GM21576 (cell line): ENCODE results near the gene TLK2.
"Not testable (repeated sequence)": the region's sequence is repeated elsewhere in the genome, so short reads cannot be mapped to it uniquely, and the experiment has no call there.

Experiments used
- ATAC-seq: cut with Tn5 transposase; IDR thresholded peaks from one replicate; pipeline ENCODE4 v1.9.1; 2021; ENCODE audit warnings: mild to moderate bottlenecking, moderate library complexity; ENCODE audit not compliant: unreplicated experiment

Gene TLK2

GRCh38 chr17:62597920-62598319 is 119.3 kb downstream of the TLK2 start:
- ATAC-seq, result no peak

DNA sequence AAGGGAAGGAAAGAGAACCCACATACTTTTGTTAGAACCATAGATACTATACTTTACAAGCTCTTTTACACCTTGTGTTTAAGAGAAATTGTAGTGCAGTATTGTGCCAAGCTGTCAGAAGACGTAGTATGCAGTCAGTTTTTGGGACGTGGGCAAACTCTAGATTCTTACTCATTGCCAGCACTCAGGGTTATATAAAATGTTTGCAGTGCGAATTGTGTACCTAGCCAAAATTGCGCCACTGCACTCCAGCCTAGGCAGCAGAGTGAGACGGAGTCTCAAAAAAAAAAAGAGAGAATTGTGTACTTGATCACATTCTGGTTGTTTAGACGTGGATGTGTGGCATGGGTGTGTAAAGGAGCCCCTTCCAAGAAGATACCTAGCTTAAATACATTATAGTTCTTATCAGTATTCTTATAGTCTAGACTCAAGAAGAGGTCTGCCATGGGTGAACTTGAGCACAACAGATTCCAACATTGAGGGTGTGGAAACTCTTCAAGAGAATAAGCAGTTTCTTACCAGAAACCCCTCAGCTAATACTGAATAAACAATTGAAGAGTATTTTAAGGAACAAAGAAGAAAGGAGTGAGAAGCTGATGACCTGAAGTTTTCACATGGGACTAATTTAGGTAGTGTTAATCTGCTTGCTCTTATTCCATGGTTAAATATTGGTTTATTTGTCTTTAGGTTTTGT is 121.5 kb downstream of the TLK2 start:
- ATAC-seq, result no peak

DNA sequence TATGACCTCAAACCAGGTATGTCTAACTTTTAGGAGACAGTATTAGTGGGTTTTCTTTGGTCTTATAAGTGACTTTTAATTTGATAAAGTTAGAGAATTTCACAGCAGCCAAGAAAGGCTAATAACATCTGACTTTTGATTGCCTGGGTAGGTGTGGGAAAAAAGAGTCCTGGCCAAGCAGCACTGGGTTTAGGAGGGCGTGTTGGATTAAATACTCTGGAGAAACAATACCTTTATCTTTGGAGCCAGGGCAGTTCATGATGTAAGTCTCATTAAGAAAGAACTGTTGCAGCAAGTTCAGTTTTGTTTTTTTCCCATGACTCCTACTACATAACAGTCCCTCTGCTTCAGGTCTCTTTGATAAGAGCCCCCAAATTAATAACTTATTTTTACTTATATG is 122.2 kb downstream of the TLK2 start:
- no peak for ATAC-seq

- ATAC-seq, result no peak
Observed at GRCh38 chr17:62601471-62601870, 122.8 kb downstream of the TLK2 start.

DNA sequence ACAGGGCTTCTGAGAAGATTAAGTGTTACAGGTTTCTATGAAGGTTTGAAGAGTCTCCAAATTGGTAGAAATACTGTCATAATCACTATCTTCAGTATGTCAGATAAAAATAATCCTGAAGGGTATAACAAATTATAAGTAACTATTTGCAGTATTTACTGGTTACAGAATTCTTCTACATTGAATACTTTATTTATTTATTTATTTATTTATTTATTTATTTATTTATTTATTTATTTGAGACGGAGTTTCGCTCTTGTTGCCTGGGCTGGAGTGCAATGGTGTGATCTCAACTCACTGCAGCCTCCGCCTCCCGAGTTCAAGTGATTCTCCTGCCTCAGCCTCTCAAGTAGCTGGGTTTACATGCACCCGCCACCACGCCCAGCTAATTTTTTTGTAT is 125.2 kb downstream of the TLK2 start:
- ATAC-seq, result not testable (repeated sequence)

- ATAC-seq, result no peak
Observed at GRCh38 chr17:62605588-62605987, 127.0 kb downstream of the TLK2 start.

DNA sequence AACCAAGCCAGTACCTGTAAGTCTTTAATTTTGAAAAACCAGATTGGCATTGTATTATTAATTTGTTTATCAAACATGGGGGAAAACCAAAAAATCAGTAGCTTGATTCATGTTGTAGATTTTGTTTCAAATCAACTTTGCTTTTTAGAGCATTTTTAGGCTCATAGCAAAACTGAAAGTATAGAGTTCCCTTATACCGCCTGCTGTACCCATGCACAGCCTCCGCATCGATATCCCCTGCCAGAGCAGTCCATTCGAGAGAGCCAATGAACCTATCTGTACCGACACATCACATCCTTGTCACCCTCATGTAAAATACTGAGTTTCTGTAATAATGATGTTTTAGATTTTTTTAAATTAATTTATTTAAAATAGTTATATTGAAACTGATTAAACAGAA is 132.7 kb downstream of the TLK2 start:
- peak; percentile 86 for ATAC-seq

GRCh38 chr17:62611728-62612127 is 133.1 kb downstream of the TLK2 start:
- ATAC-seq, result no peak

- ATAC-seq, result not testable (repeated sequence)
Observed at GRCh38 chr17:62612289-62612688, 133.7 kb downstream of the TLK2 start.

DNA sequence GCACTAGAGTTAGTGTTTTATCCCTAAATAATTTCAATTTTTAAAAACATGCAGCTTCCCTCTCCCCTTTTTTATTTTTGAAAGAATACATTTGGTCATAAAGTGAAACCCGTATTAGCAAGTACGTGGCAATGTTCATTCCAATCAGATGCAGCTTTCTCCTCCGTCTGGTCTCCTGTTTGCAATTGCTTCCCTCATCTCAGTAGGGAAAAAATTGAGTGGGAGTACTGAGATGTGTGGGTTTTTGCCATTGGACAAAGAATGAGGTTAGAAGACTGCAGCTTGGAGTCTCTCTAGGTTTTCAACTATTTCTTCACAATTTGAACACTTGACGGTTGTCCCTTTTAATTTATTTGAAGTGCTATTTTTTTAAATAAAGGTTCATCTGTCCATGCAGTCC is 134.5 kb downstream of the TLK2 start:
- not testable (repeated sequence) for ATAC-seq

DNA sequence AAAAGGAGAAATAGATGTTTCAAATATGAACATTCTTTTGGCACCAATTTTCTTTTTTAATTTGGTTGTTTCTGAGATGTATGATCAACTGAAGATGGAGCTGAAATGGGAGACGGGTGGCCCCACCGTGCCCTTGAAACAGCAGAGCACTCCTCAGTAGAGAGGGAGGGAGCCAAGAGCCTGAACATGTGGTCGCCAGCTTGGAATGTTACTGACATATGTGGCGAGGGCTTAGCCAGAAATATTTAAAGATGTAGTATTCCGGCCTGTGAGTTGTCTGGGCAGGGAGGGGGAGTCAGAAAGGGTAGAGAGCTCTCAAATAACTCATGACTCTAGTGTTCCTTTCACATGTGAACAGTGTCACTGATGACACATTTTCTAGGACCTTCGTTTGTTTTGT is 135.5 kb downstream of the TLK2 start:
- no peak for ATAC-seq

DNA sequence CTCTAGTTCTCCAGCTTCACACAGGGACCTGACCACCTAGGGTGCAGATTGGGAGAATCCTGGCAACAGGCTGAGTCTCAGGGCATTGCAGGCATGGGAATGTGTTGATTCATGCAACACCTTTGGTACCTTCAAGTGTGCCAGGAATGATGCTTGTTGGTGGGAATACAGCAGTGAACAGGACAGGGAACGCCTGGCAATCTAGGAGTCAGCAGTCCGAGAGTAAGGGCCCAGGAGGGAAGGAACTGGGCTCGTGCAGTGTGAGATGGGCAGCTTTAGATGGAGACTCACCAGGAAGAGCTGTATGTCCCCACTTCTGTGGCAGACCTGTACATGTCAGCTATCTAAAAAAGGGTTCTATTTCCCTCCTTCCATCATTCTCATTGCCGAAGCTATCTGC is 136.9 kb downstream of the TLK2 start:
- ATAC-seq, result no peak

GRCh38 chr17:62616993-62617893 is 138.6 kb downstream of the TLK2 start:
- ATAC-seq, result no peak

GRCh38 chr17:62617894-62618472 is 139.4 kb downstream of the TLK2 start:
- no peak for ATAC-seq

DNA sequence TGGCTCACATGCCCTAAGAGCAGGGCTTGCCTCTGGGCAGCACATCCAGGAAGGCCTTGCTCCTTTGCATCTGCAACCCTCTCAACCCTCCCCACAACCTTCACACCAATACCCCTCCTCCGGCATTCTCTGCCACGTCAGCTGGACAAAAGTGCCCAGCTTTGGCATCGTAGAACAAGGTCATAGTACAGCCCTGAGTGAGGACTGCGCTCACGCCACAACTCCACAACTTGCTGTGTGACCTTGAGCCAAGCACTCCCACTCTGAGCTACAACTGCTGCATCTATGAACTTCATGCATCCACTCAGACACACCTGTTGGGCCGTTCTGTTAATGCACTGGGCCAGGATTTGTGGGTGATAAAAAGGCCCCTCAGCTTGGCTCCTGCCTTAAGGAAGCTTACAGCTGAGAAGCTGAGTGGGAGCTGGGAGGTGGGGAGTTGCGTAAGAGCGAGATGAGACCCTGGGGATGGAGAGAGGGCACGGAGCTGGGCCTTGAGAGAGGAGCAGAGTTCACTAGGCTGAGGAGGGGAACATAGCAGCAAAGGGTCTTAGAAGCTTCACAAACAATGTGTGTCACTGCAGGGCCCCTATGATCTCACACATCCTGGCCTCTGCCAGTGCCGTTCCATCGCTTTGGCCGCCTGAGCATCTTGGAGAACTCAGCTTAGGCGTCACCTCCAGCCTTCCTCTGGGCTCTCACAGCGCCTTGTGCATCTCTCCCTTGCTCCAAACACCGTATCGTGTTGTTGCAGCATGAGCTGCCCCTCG is 140.2 kb downstream of the TLK2 start:
- no peak for ATAC-seq

GRCh38 chr17:62619417-62620155 is 141.0 kb downstream of the TLK2 start:
- ATAC-seq, result no peak

DNA sequence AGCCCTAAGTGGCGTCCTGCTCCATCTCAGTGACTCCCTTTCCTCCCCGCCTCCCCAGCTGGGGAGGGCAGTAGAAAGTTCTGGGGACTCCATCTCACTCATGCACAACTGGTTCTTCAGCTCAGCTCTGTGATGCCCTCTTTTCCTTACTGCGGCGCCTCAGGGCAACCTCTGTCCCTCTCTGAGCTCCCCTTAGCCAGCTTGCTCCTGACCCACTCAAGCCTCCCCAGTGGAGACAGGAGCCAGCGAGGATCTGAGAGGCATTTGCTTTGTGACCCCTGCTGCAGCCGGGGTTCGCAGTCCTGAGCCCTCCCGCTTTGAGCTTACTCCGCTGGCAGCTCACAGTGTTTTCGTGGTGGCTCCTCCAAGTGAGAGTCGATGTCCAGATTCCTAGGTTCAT is 142.6 kb downstream of the TLK2 start:
- no peak for ATAC-seq

GRCh38 chr17:62625184-62625869 is 146.7 kb downstream of the TLK2 start:
- ATAC-seq, result no peak

GRCh38 chr17:62625870-62626200 is 147.2 kb downstream of the TLK2 start:
- no peak for ATAC-seq

GRCh38 chr17:62626719-62627218 is 148.1 kb downstream of the TLK2 start:
- ATAC-seq, result no peak
